Adrenal gland (tissue), 5 donors: ENCODE measurements around the gene SH2D6.
"Not testable (repeated sequence)": the region's sequence is repeated elsewhere in the genome, so short reads cannot be mapped to it uniquely, and the experiment has no call there.

ENCODE experiments used
- POLR2A ChIP-seq, 2 donors: fragments of 450-650 bp; IDR thresholded peaks; one replicate each; pipeline ENCODE4 v1.6.1; 2017; ENCODE audit warnings: antibody characterized with exemption in 2 of 2, mild to moderate bottlenecking in 2 of 2, moderate library complexity in 1 of 2
- TF ChIP-seq, protein P1 (sequence below), 6 experiments: fragments of 450-650 bp in 4 of 6; fragments of 200-600 bp in 2 of 6; sonication (generic) in 1 of 6; IDR thresholded peaks; 1 replicate in 5 of 6; 2 replicates in 1 of 6; pipeline versions ENCODE4 v1.5.1 to v1.8.0; 2016 to 2021; ENCODE audit warnings: antibody characterized with exemption in 6 of 6, mild to moderate bottlenecking in 2 of 6, moderate library complexity in 1 of 6
- donor health status: DM: no; HTN: no; CAD: no.

- TF ChIP-seq POLR2A (IDR thresholded peaks at IDR 0.05): not testable (repeated sequence)
- TF ChIP-seq, protein P1, sequence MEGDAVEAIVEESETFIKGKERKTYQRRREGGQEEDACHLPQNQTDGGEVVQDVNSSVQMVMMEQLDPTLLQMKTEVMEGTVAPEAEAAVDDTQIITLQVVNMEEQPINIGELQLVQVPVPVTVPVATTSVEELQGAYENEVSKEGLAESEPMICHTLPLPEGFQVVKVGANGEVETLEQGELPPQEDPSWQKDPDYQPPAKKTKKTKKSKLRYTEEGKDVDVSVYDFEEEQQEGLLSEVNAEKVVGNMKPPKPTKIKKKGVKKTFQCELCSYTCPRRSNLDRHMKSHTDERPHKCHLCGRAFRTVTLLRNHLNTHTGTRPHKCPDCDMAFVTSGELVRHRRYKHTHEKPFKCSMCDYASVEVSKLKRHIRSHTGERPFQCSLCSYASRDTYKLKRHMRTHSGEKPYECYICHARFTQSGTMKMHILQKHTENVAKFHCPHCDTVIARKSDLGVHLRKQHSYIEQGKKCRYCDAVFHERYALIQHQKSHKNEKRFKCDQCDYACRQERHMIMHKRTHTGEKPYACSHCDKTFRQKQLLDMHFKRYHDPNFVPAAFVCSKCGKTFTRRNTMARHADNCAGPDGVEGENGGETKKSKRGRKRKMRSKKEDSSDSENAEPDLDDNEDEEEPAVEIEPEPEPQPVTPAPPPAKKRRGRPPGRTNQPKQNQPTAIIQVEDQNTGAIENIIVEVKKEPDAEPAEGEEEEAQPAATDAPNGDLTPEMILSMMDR (IDR thresholded peaks at IDR 0.05): not testable (repeated sequence)
Observed at GRCh38 chr2:85439569-85439968, 21.1 kb downstream of the SH2D6 start.
